Ishikawa (cell line): ENCODE results near the gene TMEM59L.

Experiments used
- CEBPB ChIP-seq: IDR thresholded peaks from 2 replicates; pipeline ENCODE4 v1.6.1; 2012
- CREB1 ChIP-seq: IDR thresholded peaks from 2 replicates; pipeline ENCODE4 v1.6.1; 2012; ENCODE audit warnings: low read depth
- EGR1 ChIP-seq: IDR thresholded peaks from 2 replicates; pipeline ENCODE4 v1.6.1; 2012
- EP300 ChIP-seq: IDR thresholded peaks from 2 replicates; pipeline ENCODE4 v1.6.1; 2012; ENCODE audit warnings: borderline replicate concordance
- FOXM1 ChIP-seq: IDR thresholded peaks from 2 replicates; pipeline ENCODE4 v1.6.1; 2012; ENCODE audit warnings: low read depth, borderline replicate concordance
- MAX ChIP-seq: IDR thresholded peaks from 2 replicates; pipeline ENCODE4 v1.6.1; 2012
- NFIC ChIP-seq: IDR thresholded peaks from 2 replicates; pipeline ENCODE4 v1.6.1; 2012
- RAD21 ChIP-seq: IDR thresholded peaks from 2 replicates; pipeline ENCODE4 v1.6.1; 2012; ENCODE audit warnings: low read depth
- REST ChIP-seq: IDR thresholded peaks from 2 replicates; pipeline ENCODE4 v1.6.1; 2012; ENCODE audit warnings: low read depth, mild to moderate bottlenecking
- TAF1 ChIP-seq: IDR thresholded peaks from 2 replicates; pipeline ENCODE4 v1.6.1; 2012; ENCODE audit warnings: low read depth, mild to moderate bottlenecking
- TCF12 ChIP-seq: IDR thresholded peaks from 2 replicates; pipeline ENCODE4 v1.6.1; 2012; ENCODE audit warnings: low read depth
- TEAD4 ChIP-seq: IDR thresholded peaks from 2 replicates; pipeline ENCODE4 v1.6.1; 2012
- YY1 ChIP-seq: IDR thresholded peaks from 2 replicates; pipeline ENCODE4 v1.6.1; 2012; ENCODE audit warnings: low read depth
- ZBTB7A ChIP-seq: IDR thresholded peaks from 2 replicates; pipeline ENCODE4 v1.6.1; 2012; ENCODE audit warnings: low read depth
- TF ChIP-seq, protein P1 (sequence below): IDR thresholded peaks from 2 replicates; pipeline ENCODE4 v1.6.1; 2012

The TMEM59L gene

DNA sequence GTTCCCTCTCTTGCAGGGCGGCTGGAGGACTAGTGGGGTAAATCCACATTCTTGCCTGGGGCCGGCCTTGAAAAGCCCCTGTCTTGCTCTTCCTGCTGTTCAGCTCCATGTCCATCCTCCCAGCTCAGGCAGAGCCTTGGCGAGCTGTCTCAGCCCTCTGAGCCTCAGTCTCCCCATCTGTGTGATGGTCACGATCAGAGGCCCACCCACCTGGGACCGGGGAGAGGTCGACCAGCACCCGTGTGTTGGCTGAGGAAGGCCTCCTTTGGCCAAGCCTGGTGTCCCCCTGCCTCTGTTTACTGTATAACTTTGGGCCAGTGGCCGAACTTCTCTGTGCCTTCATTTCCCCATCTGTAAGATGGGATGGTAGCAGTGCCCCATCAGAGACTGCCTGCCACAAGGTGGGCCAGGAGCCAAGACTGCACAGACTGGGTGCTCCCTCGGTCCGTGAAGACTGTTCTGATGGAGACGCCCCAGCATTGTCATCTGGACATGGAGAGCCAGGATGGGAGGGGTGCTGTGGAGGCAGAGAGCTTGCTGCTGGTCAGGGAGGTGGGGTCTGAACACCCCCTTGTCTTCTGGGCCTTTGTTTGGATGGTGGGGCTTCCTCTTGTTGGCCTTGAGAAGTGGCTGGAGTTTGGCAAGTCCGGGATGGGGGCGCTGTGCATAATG, 42.6 kb downstream of the TMEM59L start:
- TF ChIP-seq CREB1 (no peak), EGR1 (no peak), YY1 (no peak), CEBPB (no peak), FOXM1 (no peak), TCF12 (no peak)

- TF ChIP-seq EGR1: no peak
- TF ChIP-seq TEAD4: no peak
- TF ChIP-seq FOXM1: no peak
- no peak for TF ChIP-seq NFIC
- no peak for TF ChIP-seq CREB1
- TF ChIP-seq, protein P1, sequence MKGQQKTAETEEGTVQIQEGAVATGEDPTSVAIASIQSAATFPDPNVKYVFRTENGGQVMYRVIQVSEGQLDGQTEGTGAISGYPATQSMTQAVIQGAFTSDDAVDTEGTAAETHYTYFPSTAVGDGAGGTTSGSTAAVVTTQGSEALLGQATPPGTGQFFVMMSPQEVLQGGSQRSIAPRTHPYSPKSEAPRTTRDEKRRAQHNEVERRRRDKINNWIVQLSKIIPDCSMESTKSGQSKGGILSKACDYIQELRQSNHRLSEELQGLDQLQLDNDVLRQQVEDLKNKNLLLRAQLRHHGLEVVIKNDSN: no peak
- no peak for TF ChIP-seq YY1
Observed at GRCh38 chr19:18656337-18657086, 43.8 kb downstream of the TMEM59L start.

GRCh38 chr19:18657590-18658365, 45.1 kb downstream of the TMEM59L start:
- TF ChIP-seq, protein P1: no peak
- no peak for TF ChIP-seq ZBTB7A
- no peak for TF ChIP-seq TEAD4
- TF ChIP-seq EP300: no peak
- no peak for TF ChIP-seq NFIC
- TF ChIP-seq FOXM1: no peak
- TF ChIP-seq CEBPB: no peak
- TF ChIP-seq REST: no peak
- TF ChIP-seq RAD21: no peak

DNA sequence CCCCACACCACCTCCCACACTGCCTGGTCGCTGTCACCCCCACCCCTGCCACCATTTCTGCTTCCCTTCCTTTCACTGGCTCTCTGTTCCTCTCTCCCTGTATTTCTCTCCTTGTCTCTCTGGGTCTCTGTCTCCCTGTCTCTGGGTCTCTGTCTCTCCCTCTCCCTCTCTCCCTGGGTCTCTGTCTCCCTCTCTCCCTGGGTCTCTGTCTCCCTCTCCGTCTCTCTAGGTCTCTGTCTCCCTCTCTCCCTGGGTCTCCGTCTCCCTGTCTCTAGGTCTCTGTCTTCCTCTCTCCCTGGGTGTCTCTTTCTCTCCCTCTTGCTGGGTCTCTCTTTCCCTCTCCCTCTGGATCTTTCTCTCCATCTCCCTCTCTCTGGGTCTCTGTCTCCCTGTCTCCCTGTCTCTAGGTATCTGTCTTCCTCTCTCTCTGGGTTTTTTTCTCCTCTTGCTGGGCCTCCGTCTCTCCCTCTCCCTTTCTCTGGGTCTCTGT, 45.7 kb downstream of the TMEM59L start:
- TF ChIP-seq ZBTB7A (no peak), FOXM1 (no peak)

DNA sequence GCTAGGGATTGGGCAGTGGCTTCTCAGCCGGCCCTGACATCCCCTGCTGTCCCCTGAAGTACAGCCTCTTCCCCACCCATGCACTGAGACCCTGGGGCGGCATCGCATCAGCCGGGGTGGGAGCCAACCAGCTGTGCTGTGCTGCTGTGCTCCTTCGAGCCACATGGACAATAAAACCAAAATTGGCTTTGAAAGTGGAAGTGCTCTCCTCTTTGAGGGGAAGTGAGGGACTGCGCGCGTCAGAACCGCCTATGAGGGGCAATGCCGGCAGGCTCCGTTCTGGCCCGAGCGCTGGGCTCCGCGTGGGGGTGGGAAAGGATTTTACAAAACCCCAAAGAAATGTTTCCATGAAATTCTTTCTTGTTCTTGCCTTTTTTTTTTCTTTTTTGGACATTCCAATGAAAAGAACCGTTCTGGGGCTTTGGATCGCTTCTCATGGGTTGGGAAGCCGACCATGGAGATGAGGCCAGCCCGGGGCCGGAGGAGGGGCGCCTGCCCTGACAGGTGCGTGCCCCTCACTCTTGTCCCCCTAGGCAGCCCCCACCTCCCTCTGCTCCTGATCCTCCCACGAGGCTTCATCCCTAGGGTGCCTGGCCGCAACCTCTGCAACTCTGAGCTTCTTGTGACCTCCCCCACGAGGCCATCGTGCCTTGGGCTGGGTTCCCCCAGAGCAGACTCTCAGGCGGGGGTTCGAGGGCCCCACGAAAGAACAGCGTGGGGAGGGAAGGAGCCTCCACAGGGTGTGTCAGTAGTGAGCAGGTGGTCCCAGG, 46.8 kb downstream of the TMEM59L start:
- TF ChIP-seq ZBTB7A (no peak), EGR1 (no peak), TAF1 (no peak), TEAD4 (no peak), CREB1 (no peak), CEBPB (no peak)

- TF ChIP-seq CEBPB (no peak), TEAD4 (no peak), MAX (no peak), RAD21 (no peak)
- TF ChIP-seq, protein P1: no peak
Observed at GRCh38 chr19:18660051-18660910, 47.6 kb downstream of the TMEM59L start.
